MCF 10A (cell line): Measurements from ENCODE around the gene ABL2. TPM values are rescaled to one million over a fixed set of nuclear protein-coding genes. Genes with fewer than 3 reads are reported as not detected.

ENCODE experiments used
- BruUV-seq: library from RNA; stranded (reverse); fragments of 400-500 nt; replicated peaks from 2 replicates; lab custom pipeline; 2021; lab: Mats Ljungman, UMichigan
- CTCF ChIA-PET: fragments of 300-600 bp; sonication (Branson Sonifier 250); formaldehyde crosslinking; extraction: SDS; loops from one replicate; lab custom pipeline; 2021; ENCODE audit warnings: antibody characterized with exemption, inconsistent platforms; lab: Yijun Ruan, JAX
- POLR2A ChIA-PET: fragments of 300-600, 350-650 bp; sonication (Branson Sonifier 250); formaldehyde crosslinking; extraction: SDS; loops from one replicate; lab custom pipeline; 2020; ENCODE audit warnings: antibody characterized with exemption, inconsistent platforms; lab: Yijun Ruan, JAX
- DNase-seq: peaks from one replicate; pipeline ENCODE4 v3.0.0-alpha.2; 2018; ENCODE audit not compliant: unreplicated experiment
- H3K27ac Mint-ChIP-seq: one replicate; pipeline ENCODE4 v1.8.0; 2022; ENCODE audit warnings: mild to moderate bottlenecking, low read depth, mixed read lengths; ENCODE audit not compliant: unreplicated experiment
- H3K27me3 Mint-ChIP-seq: one replicate; pipeline ENCODE4 v1.8.0; 2022; ENCODE audit warnings: mixed read lengths; ENCODE audit not compliant: insufficient read depth, unreplicated experiment
- H3K36me3 Mint-ChIP-seq: one replicate; pipeline ENCODE4 v1.8.0; 2022; ENCODE audit warnings: mild to moderate bottlenecking, moderate library complexity, mixed read lengths; ENCODE audit not compliant: insufficient read depth, unreplicated experiment
- H3K4me1 Mint-ChIP-seq: one replicate; pipeline ENCODE4 v1.8.0; 2022; ENCODE audit warnings: mixed read lengths; ENCODE audit not compliant: insufficient read depth, unreplicated experiment
- H3K4me3 Mint-ChIP-seq: one replicate; pipeline ENCODE4 v1.8.0; 2022; ENCODE audit warnings: mild to moderate bottlenecking, moderate library complexity, mixed read lengths; ENCODE audit not compliant: unreplicated experiment
- H3K9me3 Mint-ChIP-seq: one replicate; pipeline ENCODE4 v1.8.0; 2022; ENCODE audit warnings: mixed read lengths; ENCODE audit not compliant: unreplicated experiment
- CTCF ChIP-seq: fragments of 200-600 bp; IDR thresholded peaks from one replicate; pipeline ENCODE4 v1.8.0; 2022; ENCODE audit warnings: antibody characterized with exemption, mild to moderate bottlenecking; ENCODE audit not compliant: unreplicated experiment
- intact Hi-C: fragments of 100-400 bp; cut with micrococcal nuclease; formaldehyde crosslinking; loops from 2 replicates; pipeline ENCODE4 v1.14.1; 2022
- total RNA-seq: library from RNA; stranded (reverse); gene quantifications from 2 replicates; pipeline ENCODE4 v1.2.3, GENCODE V29; 2022

Gene ABL2
- total RNA-seq, 1 experiment from 2014 or later: 109 TPM

- Mint-ChIP-seq H3K36me3 (peaks cover 76% of the 10 kb centered on the region), H3K27ac (peak overlapping the region; percentile 69), H3K4me3 (peak overlapping the region; percentile 24), H3K27me3 (no peaks in the 10 kb centered on the region), H3K4me1 (peaks cover 26% of the 10 kb centered on the region), H3K9me3 (no peaks in the 10 kb centered on the region)
- peak; percentile 98 for DNase-seq
- CTCF ChIA-PET: interaction anchor here (0.6 to 11.0 kb wide), 5 partner anchors 11 to 551 kb away, joined by 4 to 86 read pairs (median 5); partner anchors contain the start of genes RALGPS2 and TOR3A
- no peak for TF ChIP-seq CTCF
- POLR2A ChIA-PET: interaction anchor here (0.6 to 1.9 kb wide), 7 partner anchors 9 to 141 kb away, joined by 3 to 7 read pairs (median 3); partner anchors contain the start of gene TOR3A
- BruUV-seq: no TSS peak
- intact Hi-C loops: no loop called here
These were observed 137.7 kb downstream of the ABL2 start for GRCh38 chr1:179091691-179092165.

GRCh38 chr1:179090923-179091322 lies 138.6 kb downstream of the ABL2 start:
- no peak for TF ChIP-seq CTCF
- Mint-ChIP-seq H3K27me3 (no peaks in the 10 kb centered on the region), H3K4me3 (no peak overlapping the region), H3K36me3 (peaks cover 75% of the 10 kb centered on the region), H3K4me1 (peaks cover 26% of the 10 kb centered on the region), H3K27ac (peak overlapping the region; percentile 69), H3K9me3 (no peaks in the 10 kb centered on the region)
- ChIA-PET CTCF (interaction anchor here (0.6 to 11.0 kb wide), 4 partner anchors 10 to 161 kb away, joined by 3 to 86 read pairs (median 3); partner anchors contain the start of gene TOR3A), POLR2A (interaction anchor here (0.6 to 1.4 kb wide), 6 partner anchors 9 to 116 kb away, joined by 3 to 5 read pairs (median 4); partner anchors contain the start of gene TOR3A)
- DNase-seq: no peak
- intact Hi-C loops: no loop called here
- BruUV-seq: no TSS peak

- Mint-ChIP-seq H3K27me3 (no peaks in the 10 kb centered on the region), H3K36me3 (peaks cover 71% of the 10 kb centered on the region), H3K27ac (peak overlapping the region; percentile 69), H3K4me3 (no peak overlapping the region), H3K9me3 (no peaks in the 10 kb centered on the region), H3K4me1 (peaks cover 26% of the 10 kb centered on the region)
- CTCF ChIA-PET: interaction anchor here (0.6 to 11.0 kb wide), 4 partner anchors 10 to 162 kb away, joined by 3 to 86 read pairs (median 3); partner anchors contain the start of gene TOR3A
- no peak for TF ChIP-seq CTCF
- DNase-seq: no peak
- POLR2A ChIA-PET: interaction anchor here (0.6 to 1.3 kb wide), 4 partner anchors 9 to 117 kb away, joined by 3 to 5 read pairs (median 4); partner anchors contain the start of gene TOR3A
- intact Hi-C loops: no loop called here
- BruUV-seq: no TSS peak
These were observed 139.0 kb downstream of the ABL2 start for GRCh38 chr1:179090522-179090921.

GRCh38 chr1:179089827-179090482 lies 139.5 kb downstream of the ABL2 start:
- Mint-ChIP-seq H3K27ac (peak overlapping the region; percentile 69), H3K4me3 (no peak overlapping the region), H3K9me3 (no peaks in the 10 kb centered on the region), H3K27me3 (no peaks in the 10 kb centered on the region), H3K4me1 (peaks cover 26% of the 10 kb centered on the region), H3K36me3 (peaks cover 66% of the 10 kb centered on the region)
- no TSS peak for BruUV-seq
- ChIA-PET CTCF (interaction anchor here (0.6 to 11.0 kb wide), 4 partner anchors 9 to 716 kb away, joined by 3 to 86 read pairs (median 4); partner anchors contain the start of gene TOR3A), POLR2A (interaction anchor here (0.6 to 1.3 kb wide), 3 partner anchors 8 to 117 kb away, joined by 3 to 5 read pairs (median 4); partner anchors contain the start of gene TOR3A)
- intact Hi-C loops: no loop called here
- no peak for TF ChIP-seq CTCF
- DNase-seq: no peak
